GM19397 (cell line): ENCODE measurements around the gene NUP155.
"Not testable (repeated sequence)": the region's sequence is repeated elsewhere in the genome, so short reads cannot be mapped to it uniquely, and the experiment has no call there.

Experiments used
- ATAC-seq: cut with Tn5 transposase; IDR thresholded peaks from one replicate; pipeline ENCODE4 v1.9.1; 2021; ENCODE audit warnings: mild to moderate bottlenecking, moderate library complexity; ENCODE audit not compliant: unreplicated experiment

Gene NUP155

GRCh38 chr5:37283214-37283820 is 87.6 kb downstream of the NUP155 start:
- ATAC-seq = no peak

- ATAC-seq = no peak
Observed at GRCh38 chr5:37275511-37275910, 95.4 kb downstream of the NUP155 start.

GRCh38 chr5:37272511-37272910 is 98.4 kb downstream of the NUP155 start:
- no peak for ATAC-seq

- ATAC-seq = not testable (repeated sequence)
Observed at GRCh38 chr5:37268100-37268499, 102.8 kb downstream of the NUP155 start.

- ATAC-seq = no peak
Observed at GRCh38 chr5:37255774-37256358, 115.0 kb downstream of the NUP155 start.

GRCh38 chr5:37254581-37254980 is 116.3 kb downstream of the NUP155 start:
- no peak for ATAC-seq

- no peak for ATAC-seq
Observed at GRCh38 chr5:37251665-37252064, 119.2 kb downstream of the NUP155 start.

GRCh38 chr5:37249815-37250164 is 121.1 kb downstream of the NUP155 start:
- no peak for ATAC-seq

GRCh38 chr5:37248970-37249814 is 121.7 kb downstream of the NUP155 start, which contains the start of gene CPLANE1:
CPLANE1 (minus strand) TSS chr5:37249376; CDS start chr5:37247698, 1,678 bp downstream.
- ATAC-seq = peak; percentile 89

GRCh38 chr5:37248421-37248969 is 122.4 kb downstream of the NUP155 start:
- ATAC-seq = no peak

- no peak for ATAC-seq
Observed at GRCh38 chr5:37247496-37247895, 123.4 kb downstream of the NUP155 start.

- no peak for ATAC-seq
Observed at GRCh38 chr5:37247036-37247435, 123.9 kb downstream of the NUP155 start.
